Mucosa of descending colon (tissue), 3 donors: ENCODE data around the gene PSMB7. TPM values are rescaled to one million over a fixed set of nuclear protein-coding genes. Genes with fewer than 3 reads are reported as not detected.

Source experiments
- ATAC-seq: fragments of 200-7000 bp; cut with Tn5 transposase; one replicate; pipeline ENCODE4 v1.9.1; 2020; ENCODE audit warnings: mild to moderate bottlenecking, moderate library complexity
- DNase-seq, 3 donors: peaks; one replicate each; pipeline ENCODE4 v3.0.0-alpha.2; 2020
- H3K36me3 ChIP-seq: fragments of 200-600 bp; one replicate; pipeline ENCODE4 v1.8.0; 2021; ENCODE audit warnings: low read depth, mild to moderate bottlenecking
- H3K4me1 ChIP-seq: fragments of 200-600 bp; one replicate; pipeline ENCODE4 v1.8.0; 2021; ENCODE audit warnings: low read depth, mild to moderate bottlenecking
- H3K4me3 ChIP-seq: fragments of 200-600 bp; one replicate; pipeline ENCODE4 v1.8.0; 2021; ENCODE audit warnings: mild to moderate bottlenecking
- H3K9me3 ChIP-seq: fragments of 200-600 bp; one replicate; pipeline ENCODE4 v1.8.0; 2021; ENCODE audit warnings: mild to moderate bottlenecking
- CTCF ChIP-seq: fragments of 200-600 bp; IDR thresholded peaks from one replicate; pipeline ENCODE4 v1.8.0; 2022; ENCODE audit warnings: antibody characterized with exemption, mild to moderate bottlenecking
- intact Hi-C, 2 donors: fragments of 100-400 bp; cut with DNase I in 1 of 2; cut with micrococcal nuclease in 1 of 2; formaldehyde crosslinking; loops; one replicate each; pipeline versions ENCODE4 v1.11.0 to v1.11.1; 2022; cut with DNase I, micrococcal nuclease
- total RNA-seq, 3 donors: library from RNA; stranded (reverse); fragmentation: NEBNext Ultra II Directional in 2 of 3; extraction: Animal tissue kit (Norgen Biotek cat#: 25700) in 2 of 3; gene quantifications; one replicate each; pipeline versions ENCODE4 v1.2.1 to v1.2.4, GENCODE V29; 2021 to 2023
- donor health status: DM: no; HTN: no; CAD: no; lungs with moderate emphysema.
- donor health status: DM: no; HTN: no; CAD: no.
- donor health status: DM: no; HTN: yes; CAD: no.

Gene PSMB7
- total RNA-seq, 3 donors from 2014 or later, result 83.6 to 120 (median 92.3) TPM

GRCh38 chr9:124441291-124441690 lies 26.0 kb upstream of the PSMB7 start:
- TF ChIP-seq CTCF, result no peak
- intact Hi-C loops, result no loop called here
- DNase-seq (no peak), ATAC-seq (no peak)
- Histone ChIP-seq H3K4me1 (no peaks in the 10 kb centered on the region), H3K4me3 (no peak overlapping the region), H3K36me3 (no peaks in the 10 kb centered on the region), H3K9me3 (no peaks in the 10 kb centered on the region)

DNA sequence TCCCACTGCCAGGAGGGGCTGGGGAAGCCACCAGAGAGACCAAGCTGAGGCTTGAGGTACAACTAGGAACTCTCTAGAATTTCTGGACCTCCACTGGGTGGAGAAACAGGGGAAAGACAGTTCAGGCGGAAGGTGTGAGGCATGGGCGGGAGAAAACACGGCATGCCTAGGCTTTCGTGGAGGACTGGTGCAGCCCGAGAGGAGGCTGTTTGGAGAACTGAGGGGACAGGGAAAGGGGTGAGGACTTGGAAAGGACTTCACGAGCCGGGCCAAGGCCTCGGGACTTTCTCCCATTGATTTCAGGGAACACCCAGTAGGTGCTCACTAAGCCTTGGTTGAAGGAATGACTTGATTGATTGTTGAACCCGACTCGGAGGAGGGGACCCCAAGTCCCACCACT lies 25.5 kb upstream of the PSMB7 start:
- TF ChIP-seq CTCF, result no peak
- no peak overlapping the region for H3K4me3 ChIP-seq
- H3K4me1 ChIP-seq, result no peaks in the 10 kb centered on the region
- ATAC-seq (no peak), DNase-seq (no peak)
- no peaks in the 10 kb centered on the region for H3K36me3 ChIP-seq
- intact Hi-C loops, result no loop called here
- no peaks in the 10 kb centered on the region for H3K9me3 ChIP-seq

DNA sequence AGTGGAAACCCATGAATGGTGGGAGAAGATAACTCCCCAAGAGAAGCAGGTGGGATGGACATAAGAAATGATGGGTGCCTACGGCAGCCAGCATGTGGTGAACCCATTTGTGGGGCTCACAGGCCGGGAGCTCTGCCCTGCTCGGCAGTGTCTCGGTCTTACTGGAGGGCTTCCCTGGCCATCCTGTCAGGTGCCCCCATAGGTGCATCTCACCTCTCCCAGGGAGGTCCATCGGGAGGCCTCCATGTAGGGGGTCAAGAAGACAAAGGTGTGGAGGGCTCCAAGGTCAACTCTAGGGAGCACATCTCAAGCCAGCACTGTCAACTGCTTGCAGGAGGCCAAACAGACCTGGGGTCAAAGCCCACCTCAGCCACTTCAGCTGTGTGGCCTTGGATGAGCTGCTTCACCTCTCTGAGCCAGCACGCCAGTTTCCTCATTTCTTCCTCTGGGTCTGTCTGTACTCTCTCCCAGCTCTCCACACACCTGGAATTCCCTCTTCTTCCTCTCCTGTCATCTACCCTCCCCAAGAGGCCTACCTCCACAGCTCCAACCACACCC lies 24.5 kb upstream of the PSMB7 start:
- no peak for ATAC-seq
- Histone ChIP-seq H3K4me3 (no peak overlapping the region), H3K9me3 (no peaks in the 10 kb centered on the region), H3K4me1 (no peaks in the 10 kb centered on the region), H3K36me3 (no peaks in the 10 kb centered on the region)
- no peak for TF ChIP-seq CTCF
- DNase-seq, result peak in 1 of 3 donors; percentile 16
- intact Hi-C loops, result no loop called here

DNA sequence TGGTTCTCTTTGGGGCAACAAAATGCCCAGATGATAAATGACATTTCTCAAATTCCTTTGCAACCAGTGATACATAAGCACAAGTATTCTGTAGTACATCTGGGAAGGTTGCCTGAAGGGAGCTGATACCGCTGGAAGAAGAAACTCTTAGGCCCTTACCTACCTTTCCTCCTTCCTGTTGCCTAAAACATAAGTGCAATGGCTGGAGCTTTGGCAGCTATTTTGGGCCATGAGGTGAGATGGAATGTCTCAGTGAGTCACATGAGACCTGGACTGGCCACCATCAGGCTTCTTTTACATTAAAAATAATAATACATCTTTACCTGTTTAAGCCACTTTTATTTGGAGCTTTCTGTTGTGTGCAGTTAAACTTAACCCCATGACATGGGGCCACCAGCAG lies 23.8 kb upstream of the PSMB7 start:
- TF ChIP-seq CTCF, result no peak
- Histone ChIP-seq H3K4me3 (no peak overlapping the region), H3K4me1 (no peaks in the 10 kb centered on the region), H3K9me3 (no peaks in the 10 kb centered on the region), H3K36me3 (no peaks in the 10 kb centered on the region)
- DNase-seq (no peak), ATAC-seq (no peak)
- intact Hi-C loops, result no loop called here

- Histone ChIP-seq H3K4me1 (no peaks in the 10 kb centered on the region), H3K36me3 (no peaks in the 10 kb centered on the region), H3K4me3 (no peak overlapping the region), H3K9me3 (no peaks in the 10 kb centered on the region)
- no peak for ATAC-seq
- no peak for TF ChIP-seq CTCF
- peak in 1 of 3 donors; percentile 17 for DNase-seq
- intact Hi-C loops, result no loop called here
Observed at GRCh38 chr9:124438091-124438490, 22.8 kb upstream of the PSMB7 start.

GRCh38 chr9:124437086-124437485 lies 21.8 kb upstream of the PSMB7 start:
- Histone ChIP-seq H3K4me3 (no peak overlapping the region), H3K4me1 (no peaks in the 10 kb centered on the region), H3K9me3 (no peaks in the 10 kb centered on the region), H3K36me3 (no peaks in the 10 kb centered on the region)
- no peak for DNase-seq
- ATAC-seq, result no peak
- intact Hi-C loops, result no loop called here
- TF ChIP-seq CTCF, result no peak
